Lower lobe of right lung (tissue), 2 donors: Measurements from ENCODE around the gene SMS. TPM values are rescaled to one million over a fixed set of nuclear protein-coding genes. Genes with fewer than 3 reads are reported as not detected.

Source experiments
- ATAC-seq, 2 donors: fragments of 200-7000 bp; cut with Tn5 transposase; one replicate each; pipeline ENCODE4 v1.9.1; 2020 to 2022; ENCODE audit warnings: mild to moderate bottlenecking in 2 of 2, moderate library complexity in 2 of 2
- DNase-seq: peaks from one replicate; pipeline ENCODE4 v3.0.0-alpha.2; 2020
- H3K27ac ChIP-seq: fragments of 200-600 bp; one replicate; pipeline ENCODE4 v1.8.0; 2022
- H3K27me3 ChIP-seq: fragments of 200-600 bp; one replicate; pipeline ENCODE4 v1.8.0; 2022; ENCODE audit warnings: low read depth
- H3K36me3 ChIP-seq: fragments of 200-600 bp; one replicate; pipeline ENCODE4 v1.8.0; 2022; ENCODE audit warnings: mild to moderate bottlenecking
- H3K4me1 ChIP-seq: fragments of 200-600 bp; one replicate; pipeline ENCODE4 v1.8.0; 2022
- H3K4me3 ChIP-seq: fragments of 200-600 bp; one replicate; pipeline ENCODE4 v1.8.0; 2022; ENCODE audit warnings: mild to moderate bottlenecking
- H3K9me3 ChIP-seq: fragments of 200-600 bp; one replicate; pipeline ENCODE4 v1.8.0; 2022
- intact Hi-C: fragments of 100-400 bp; cut with DNase I; formaldehyde crosslinking; loops from one replicate; pipeline ENCODE4 v1.11.0; 2022
- total RNA-seq: library from RNA; stranded (reverse); fragmentation: NEBNext Ultra II Directional; extraction: Animal tissue kit (Norgen Biotek cat#: 25700); gene quantifications from one replicate; pipeline ENCODE4 v1.2.1, GENCODE V29; 2021
- TF ChIP-seq, protein P1 (sequence below): fragments of 200-600 bp; IDR thresholded peaks from one replicate; pipeline ENCODE4 v1.8.0; 2022; ENCODE audit warnings: antibody characterized with exemption, mild to moderate bottlenecking
- donor health status: DM: no; HTN: yes; CAD: no; lungs with severe emphysema.

Gene SMS
- total RNA-seq, 1 donor from 2014 or later = 53.7 TPM

DNA sequence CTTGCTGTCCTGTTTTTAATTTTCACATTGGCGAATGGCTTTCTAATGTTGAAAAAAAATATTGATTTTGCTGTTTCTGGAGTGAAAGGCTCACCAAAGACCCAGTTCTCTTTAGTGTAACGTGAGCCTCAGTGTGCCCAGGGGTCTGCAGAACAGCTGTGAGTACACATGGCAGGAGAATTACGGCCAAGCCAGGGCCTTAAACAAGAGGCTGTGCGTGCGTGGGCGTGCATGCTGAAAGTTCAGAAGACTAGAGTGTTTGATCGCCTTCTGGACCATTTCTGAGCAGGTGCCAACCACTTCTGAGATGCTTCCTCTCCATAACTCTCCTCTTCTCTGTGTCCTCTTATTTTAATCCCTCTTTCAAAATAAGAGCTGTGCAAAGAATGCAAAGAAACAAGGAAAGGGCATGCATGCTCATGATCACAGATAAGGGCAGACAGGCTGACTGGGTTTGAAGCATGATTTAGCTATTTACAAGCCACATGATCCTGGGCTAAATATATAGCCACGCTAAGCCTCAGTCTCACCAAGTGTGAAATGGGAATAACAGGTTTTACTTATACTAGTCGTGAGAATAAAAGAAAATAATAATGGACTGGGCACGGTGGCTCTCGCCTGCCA lies 101.5 kb downstream of the SMS start:
- intact Hi-C loops = no loop called here
- Histone ChIP-seq H3K9me3 (no peaks in the 10 kb centered on the region), H3K27me3 (no peaks in the 10 kb centered on the region), H3K4me1 (no peaks in the 10 kb centered on the region), H3K4me3 (no peak overlapping the region), H3K27ac (no peak overlapping the region), H3K36me3 (no peaks in the 10 kb centered on the region)
- TF ChIP-seq, protein P1, sequence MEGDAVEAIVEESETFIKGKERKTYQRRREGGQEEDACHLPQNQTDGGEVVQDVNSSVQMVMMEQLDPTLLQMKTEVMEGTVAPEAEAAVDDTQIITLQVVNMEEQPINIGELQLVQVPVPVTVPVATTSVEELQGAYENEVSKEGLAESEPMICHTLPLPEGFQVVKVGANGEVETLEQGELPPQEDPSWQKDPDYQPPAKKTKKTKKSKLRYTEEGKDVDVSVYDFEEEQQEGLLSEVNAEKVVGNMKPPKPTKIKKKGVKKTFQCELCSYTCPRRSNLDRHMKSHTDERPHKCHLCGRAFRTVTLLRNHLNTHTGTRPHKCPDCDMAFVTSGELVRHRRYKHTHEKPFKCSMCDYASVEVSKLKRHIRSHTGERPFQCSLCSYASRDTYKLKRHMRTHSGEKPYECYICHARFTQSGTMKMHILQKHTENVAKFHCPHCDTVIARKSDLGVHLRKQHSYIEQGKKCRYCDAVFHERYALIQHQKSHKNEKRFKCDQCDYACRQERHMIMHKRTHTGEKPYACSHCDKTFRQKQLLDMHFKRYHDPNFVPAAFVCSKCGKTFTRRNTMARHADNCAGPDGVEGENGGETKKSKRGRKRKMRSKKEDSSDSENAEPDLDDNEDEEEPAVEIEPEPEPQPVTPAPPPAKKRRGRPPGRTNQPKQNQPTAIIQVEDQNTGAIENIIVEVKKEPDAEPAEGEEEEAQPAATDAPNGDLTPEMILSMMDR = no peak
- DNase-seq = no peak
- ATAC-seq = no peak

DNA sequence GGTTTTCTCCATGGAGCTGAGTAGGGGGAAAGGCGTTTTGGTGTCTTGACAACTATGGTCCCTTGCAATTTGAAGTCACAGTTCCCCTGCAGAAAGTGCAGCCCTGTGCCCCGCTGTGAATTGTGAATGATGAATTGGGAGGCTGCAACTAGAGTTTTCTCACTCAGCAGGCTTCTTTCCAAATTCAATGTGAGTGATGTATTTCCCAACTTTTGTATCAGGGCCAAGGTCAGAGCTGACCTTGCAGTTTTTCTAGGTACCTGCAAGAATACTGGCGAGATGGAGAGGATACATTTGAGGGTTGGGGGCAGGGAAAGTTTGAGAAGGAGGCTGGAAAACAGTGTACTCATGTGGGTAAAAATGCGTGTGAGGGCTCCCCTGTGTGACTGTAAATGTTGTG lies 103.4 kb downstream of the SMS start:
- TF ChIP-seq, protein P1 = no peak
- no peak overlapping the region for H3K27ac ChIP-seq
- no peak for ATAC-seq
- H3K9me3 ChIP-seq = no peaks in the 10 kb centered on the region
- DNase-seq = no peak
- no peaks in the 10 kb centered on the region for H3K27me3 ChIP-seq
- no peak overlapping the region for H3K4me3 ChIP-seq
- intact Hi-C loops = no loop called here
- H3K4me1 ChIP-seq = no peaks in the 10 kb centered on the region
- no peaks in the 10 kb centered on the region for H3K36me3 ChIP-seq

Other genes starting within 250 kb of the SMS start
- not detected for gene SMPX, start 182.6 kb upstream of the SMS start, total RNA-seq
- 11.2 TPM for gene MBTPS2, start 101.1 kb upstream of the SMS start, total RNA-seq
- 1.1 TPM for gene YY2, start 84.7 kb upstream of the SMS start, total RNA-seq
- gene PHEX, start 91.6 kb downstream of the SMS start, total RNA-seq = 2.7 TPM